GM19452 (cell line): ENCODE data around the gene XPOT.
A peak's percentile ranks its signal among the peaks of the same experiment; 100 is the strongest.
"Not testable (repeated sequence)": the region's sequence is repeated elsewhere in the genome, so short reads cannot be mapped to it uniquely, and the experiment has no call there.

Source experiments
- ATAC-seq: cut with Tn5 transposase; IDR thresholded peaks from one replicate; pipeline ENCODE4 v1.9.1; 2021; ENCODE audit not compliant: unreplicated experiment

XPOT gene, protein sequence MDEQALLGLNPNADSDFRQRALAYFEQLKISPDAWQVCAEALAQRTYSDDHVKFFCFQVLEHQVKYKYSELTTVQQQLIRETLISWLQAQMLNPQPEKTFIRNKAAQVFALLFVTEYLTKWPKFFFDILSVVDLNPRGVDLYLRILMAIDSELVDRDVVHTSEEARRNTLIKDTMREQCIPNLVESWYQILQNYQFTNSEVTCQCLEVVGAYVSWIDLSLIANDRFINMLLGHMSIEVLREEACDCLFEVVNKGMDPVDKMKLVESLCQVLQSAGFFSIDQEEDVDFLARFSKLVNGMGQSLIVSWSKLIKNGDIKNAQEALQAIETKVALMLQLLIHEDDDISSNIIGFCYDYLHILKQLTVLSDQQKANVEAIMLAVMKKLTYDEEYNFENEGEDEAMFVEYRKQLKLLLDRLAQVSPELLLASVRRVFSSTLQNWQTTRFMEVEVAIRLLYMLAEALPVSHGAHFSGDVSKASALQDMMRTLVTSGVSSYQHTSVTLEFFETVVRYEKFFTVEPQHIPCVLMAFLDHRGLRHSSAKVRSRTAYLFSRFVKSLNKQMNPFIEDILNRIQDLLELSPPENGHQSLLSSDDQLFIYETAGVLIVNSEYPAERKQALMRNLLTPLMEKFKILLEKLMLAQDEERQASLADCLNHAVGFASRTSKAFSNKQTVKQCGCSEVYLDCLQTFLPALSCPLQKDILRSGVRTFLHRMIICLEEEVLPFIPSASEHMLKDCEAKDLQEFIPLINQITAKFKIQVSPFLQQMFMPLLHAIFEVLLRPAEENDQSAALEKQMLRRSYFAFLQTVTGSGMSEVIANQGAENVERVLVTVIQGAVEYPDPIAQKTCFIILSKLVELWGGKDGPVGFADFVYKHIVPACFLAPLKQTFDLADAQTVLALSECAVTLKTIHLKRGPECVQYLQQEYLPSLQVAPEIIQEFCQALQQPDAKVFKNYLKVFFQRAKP

GRCh38 chr12:64403707-64404469 is at the start of gene XPOT:
Gene XPOT, plus strand, starts transcription at chr12:64404392. Its CDS starts 5,644 bp downstream, at chr12:64410036.
- ATAC-seq = peak; percentile 95

- ATAC-seq = not testable (repeated sequence)
Observed at GRCh38 chr12:64356209-64356608, 48.0 kb upstream of the XPOT start.

- ATAC-seq = not testable (repeated sequence)
Observed at GRCh38 chr12:64361173-64361572, 43.0 kb upstream of the XPOT start.

DNA sequence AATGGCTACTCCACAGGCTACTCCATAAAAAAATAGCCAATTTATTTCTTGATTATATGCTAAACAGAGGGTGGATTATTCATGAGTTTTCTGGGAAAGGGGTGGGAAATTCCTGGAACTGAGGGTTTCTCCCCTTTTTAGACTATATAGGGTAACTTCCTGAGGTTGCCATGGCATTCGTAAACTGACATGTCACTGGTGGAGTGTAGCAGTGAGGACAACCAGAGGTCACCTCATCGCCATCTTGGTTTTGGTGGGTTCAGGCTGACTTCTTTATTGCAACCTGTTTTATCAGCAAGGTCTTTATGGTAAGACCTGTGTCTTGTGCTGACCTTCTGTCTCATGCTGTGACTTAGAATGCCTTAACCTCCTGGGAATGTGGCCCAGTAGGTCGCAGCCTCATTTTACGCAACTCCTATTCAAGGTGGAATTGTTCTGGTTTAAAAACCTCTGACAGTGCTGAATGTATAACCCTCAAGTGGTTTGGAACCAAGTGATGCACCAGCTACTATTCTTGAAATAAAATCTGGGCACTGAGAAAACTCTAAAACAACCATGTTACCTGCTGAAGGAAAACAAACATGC is 41.4 kb upstream of the XPOT start:
- no peak for ATAC-seq

- no peak for ATAC-seq
Observed at GRCh38 chr12:64383675-64384074, 20.5 kb upstream of the XPOT start.

- ATAC-seq = no peak
Observed at GRCh38 chr12:64385019-64385418, 19.2 kb upstream of the XPOT start.

DNA sequence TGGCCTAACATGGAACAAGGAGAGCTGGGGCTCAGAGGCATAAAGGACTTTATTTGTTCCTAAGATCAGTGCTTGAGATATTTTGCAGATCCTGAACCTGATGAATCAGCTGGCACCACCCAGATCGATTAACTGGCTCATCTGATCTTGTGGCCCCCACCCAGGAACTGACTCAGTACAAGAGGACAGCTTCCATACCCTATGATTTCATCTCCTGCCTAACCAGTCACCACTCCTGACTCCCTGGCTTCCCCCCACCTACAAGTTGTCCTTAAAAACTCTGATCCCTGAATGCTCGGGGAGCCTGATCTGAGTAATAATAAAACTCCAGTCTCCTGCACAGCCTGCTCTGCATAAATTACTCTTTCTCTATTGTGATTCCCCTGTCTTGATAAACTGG is 18.7 kb upstream of the XPOT start:
- no peak for ATAC-seq

GRCh38 chr12:64387197-64387816 is 16.9 kb upstream of the XPOT start:
- no peak for ATAC-seq

DNA sequence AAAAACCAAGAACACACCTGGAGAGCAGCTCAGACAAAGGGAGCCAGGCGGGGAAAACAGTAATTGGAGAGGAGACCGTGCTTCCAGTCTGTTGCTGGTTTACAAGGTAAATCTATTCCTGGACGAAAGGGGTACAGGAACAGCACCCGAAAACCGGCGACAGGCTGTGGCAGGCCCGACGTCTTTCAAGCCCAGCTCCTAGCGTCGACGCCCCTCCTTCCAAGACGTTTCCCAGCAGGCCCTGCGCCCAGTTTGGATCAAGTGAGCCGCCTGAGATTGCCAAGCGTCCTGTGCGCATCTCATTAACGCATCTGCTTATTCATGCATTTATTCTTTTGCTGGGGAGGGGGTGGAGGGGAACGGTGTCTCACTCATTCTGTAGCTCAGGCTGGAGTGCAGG is 15.0 kb upstream of the XPOT start:
- ATAC-seq = no peak

DNA sequence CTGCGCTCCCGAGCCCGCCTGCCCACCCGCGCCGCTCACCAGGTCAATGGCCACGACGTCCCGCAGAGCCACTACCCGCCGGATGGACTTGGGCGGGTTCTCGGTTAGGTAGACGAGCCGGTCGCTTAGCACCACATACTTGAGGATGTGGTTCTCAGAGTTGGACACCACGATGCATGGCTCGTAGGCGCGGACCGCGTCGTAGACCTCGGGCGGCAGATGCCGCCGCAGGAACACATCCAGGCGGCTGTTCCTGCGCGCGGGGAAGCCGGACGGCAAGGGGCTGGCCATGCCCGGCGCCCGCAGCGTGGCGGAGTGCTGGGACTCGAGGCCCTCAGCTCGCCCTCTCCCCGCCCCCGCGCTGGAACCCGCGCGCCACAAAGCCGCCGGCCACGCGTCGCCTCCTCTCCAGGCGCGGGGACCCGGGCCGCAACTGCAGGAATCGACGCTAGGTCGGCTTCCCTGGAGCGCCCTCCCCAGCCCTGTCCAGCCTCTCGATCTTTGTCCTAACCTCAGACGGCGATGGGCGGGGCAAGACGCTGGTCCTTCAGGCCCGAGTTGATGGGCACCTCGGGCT is 13.8 kb upstream of the XPOT start, which contains the start of gene C12orf56:
C12orf56 (minus strand) TSS at position 484 of the 577 bp plus-strand sequence; CDS start at position 291, 193 bp downstream.
- no peak for ATAC-seq

- ATAC-seq = no peak
Observed at GRCh38 chr12:64392221-64392620, 12.0 kb upstream of the XPOT start.

GRCh38 chr12:64395739-64396138 is 8.5 kb upstream of the XPOT start:
- no peak for ATAC-seq

GRCh38 chr12:64400041-64400440 is 4.2 kb upstream of the XPOT start:
- no peak for ATAC-seq

GRCh38 chr12:64402181-64402580 is 2.0 kb upstream of the XPOT start:
- no peak for ATAC-seq

DNA sequence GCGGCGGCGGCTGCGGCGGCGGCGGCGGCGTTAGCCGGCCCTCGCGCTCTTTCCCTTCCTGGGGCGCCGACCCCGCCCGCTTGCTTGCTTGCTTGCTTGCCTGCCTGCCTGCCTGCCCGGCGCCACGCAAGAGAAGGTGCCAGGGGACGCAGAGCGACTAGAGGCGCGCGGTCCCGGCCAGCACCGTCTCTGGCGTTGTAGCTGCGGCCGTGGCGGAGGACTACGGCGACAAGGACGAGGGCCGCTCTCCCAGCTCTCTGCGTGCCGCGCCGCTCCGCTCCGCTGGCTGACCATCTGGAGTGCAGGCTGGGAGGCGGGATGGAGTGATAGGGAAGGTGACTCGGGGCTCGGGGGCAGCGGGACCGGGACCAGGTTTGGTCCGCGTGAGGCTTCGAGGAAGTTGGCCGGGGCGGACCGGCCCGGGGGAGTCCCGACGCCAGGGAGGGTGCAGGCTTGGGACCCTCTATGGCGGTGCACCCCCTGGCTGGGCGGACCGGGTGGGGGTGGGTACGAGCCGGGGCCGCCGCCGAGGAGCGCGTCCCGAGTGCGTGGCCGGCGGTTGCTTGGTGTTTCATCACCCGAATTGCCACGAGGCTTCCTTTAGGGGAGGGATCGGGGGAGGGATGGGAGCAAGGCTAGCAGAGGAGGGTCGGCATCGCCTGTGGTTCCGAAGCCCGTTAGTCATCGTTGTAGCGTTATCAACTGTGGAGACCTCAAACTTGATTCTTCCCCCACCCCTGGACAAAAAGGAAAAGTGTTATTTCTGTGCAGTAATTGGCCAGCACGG is 471 bp downstream of the XPOT start:
- ATAC-seq = peak; percentile 28

DNA sequence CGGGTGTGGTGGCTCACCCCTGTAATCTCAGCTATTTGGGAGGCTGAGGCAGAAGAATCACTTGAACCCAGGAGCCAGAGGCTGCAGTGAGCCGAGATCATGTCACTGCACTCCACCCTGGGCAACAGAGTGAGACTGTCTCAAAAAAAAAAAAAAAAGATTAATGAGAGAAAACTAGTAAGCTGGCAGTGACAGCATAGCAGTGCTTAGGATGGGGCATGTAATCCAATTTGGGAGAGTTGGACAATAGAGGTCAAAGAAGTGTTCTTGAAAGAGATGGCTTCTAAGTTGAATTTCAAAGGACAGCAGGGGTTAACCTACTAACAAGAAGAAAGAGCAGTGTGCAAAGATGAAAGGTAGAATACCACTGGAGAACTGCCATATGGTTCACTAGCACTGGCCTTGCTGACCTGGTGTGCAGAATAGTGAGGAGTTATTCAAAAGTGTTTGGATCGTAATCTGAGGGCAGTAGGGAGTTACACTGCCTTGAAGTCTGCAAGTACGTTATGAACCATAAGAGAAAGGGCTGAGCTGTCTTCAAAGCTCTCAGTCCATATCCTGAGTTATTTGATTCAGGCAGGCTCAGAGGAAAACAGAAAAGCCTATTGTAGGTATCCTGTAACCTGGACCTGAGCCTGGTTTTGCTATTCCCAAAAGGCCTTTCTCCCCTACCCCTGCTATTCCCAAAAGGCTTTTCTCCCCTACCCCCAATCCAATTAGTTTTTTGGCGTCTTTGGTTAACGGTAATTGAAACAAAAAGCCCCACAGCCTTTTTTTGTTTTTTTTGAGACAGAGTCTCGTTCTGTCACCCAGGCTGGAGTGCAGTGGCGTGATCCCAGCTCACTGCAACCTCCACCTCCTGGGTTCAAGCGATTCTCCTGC is 3.4 kb downstream of the XPOT start:
- ATAC-seq = no peak

DNA sequence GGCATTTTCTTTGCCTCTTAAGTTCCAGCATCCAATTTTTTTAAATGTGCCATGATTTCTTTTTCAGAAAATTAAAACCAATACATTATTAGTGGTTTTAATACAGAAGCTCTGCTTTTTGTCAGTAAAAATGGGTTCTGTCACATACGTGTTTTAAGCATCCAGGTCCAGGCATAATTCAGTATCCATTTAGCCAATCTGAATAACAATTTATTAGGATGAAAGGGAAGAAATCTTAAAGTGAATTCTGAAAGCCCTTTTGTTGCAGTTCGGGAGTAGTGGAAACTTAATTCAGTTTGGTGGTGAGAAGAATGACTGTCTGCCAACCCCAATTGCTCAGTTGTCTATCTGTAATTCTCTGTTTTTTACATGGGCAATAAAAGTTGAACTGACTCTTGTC is 7.2 kb downstream of the XPOT start:
- ATAC-seq = no peak

DNA sequence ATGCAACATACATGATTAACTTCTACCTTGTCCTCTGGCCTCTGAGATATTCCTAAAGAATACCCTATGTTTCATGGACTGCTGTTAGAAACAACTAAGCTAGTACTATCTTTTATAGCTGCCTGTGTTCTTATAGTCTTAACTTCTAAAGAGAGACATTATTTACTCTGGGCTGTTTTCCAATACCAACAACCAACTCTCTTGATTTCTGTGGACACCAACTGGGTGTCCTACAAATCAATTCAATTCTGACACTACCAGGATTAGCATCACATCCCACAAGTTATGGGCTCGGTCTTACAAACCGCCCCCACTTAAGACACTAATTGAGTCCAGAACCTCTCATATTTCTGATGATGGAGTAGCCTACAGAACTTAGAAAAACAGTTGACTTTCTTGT is 8.3 kb downstream of the XPOT start:
- no peak for ATAC-seq
